IMR-90 (cell line): ENCODE results near the gene FBXL14. TPM values are rescaled to one million over a fixed set of nuclear protein-coding genes. Genes with fewer than 3 reads are reported as not detected.
A peak's percentile ranks its signal among the peaks of the same experiment; 100 is the strongest.

Experiments used
- ATAC-seq: fragments of 200-7000 bp; cut with Tn5 transposase; 2 replicates; pipeline ENCODE4 v1.9.1; 2020; ENCODE audit warnings: low read depth, mild to moderate bottlenecking, moderate library complexity
- BruUV-seq: library from RNA; stranded (reverse); fragments of 400-500 nt; replicated peaks from 2 replicates; lab custom pipeline; 2021; lab: Mats Ljungman, UMichigan
- CTCF ChIA-PET: fragments of 300-600 bp; formaldehyde crosslinking; extraction: SDS; loops from one replicate; lab custom pipeline; 2021; ENCODE audit warnings: antibody characterized with exemption; lab: Yijun Ruan, JAX
- POLR2A ChIA-PET: fragments of 300-600 bp; sonication (Branson Sonifier 250); formaldehyde crosslinking; loops from one replicate; lab custom pipeline; 2022; ENCODE audit warnings: antibody characterized with exemption; ENCODE audit not compliant: unreplicated experiment; lab: Charles Lee
- DNase-seq: peaks from one replicate; pipeline ENCODE4 v3.0.0; 2013
- H2AFZ ChIP-seq: replicated peaks from 2 replicates; pipeline ENCODE3; 2013; ENCODE audit warnings: low read length, mild to moderate bottlenecking; ENCODE audit not compliant: poor library complexity
- H2AK5ac ChIP-seq: 2 replicates; pipeline ENCODE4 v1.6.1; 2013; ENCODE audit warnings: low read depth, low read length, inconsistent platforms
- H2AK9ac ChIP-seq: replicated peaks from 2 replicates; pipeline ENCODE3; 2013; ENCODE audit warnings: mild to moderate bottlenecking, low read depth, low read length, moderate library complexity; ENCODE audit not compliant: poor library complexity
- H2BK120ac ChIP-seq: 2 replicates; pipeline ENCODE4 v1.6.1; 2013; ENCODE audit warnings: low read depth, low read length, inconsistent platforms
- H2BK15ac ChIP-seq: 3 replicates; pipeline ENCODE4 v1.6.1; 2013; ENCODE audit warnings: low read depth, low read length, inconsistent platforms
- H2BK20ac ChIP-seq: 2 replicates; pipeline ENCODE4 v1.6.1; 2013; ENCODE audit warnings: low read depth, mild to moderate bottlenecking, inconsistent platforms, low read length, moderate library complexity
- H2BK5ac ChIP-seq: 2 replicates; pipeline ENCODE4 v1.6.1; 2013; ENCODE audit warnings: mild to moderate bottlenecking, low read depth, low read length, inconsistent platforms; ENCODE audit not compliant: poor library complexity, severe bottlenecking
- H3K14ac ChIP-seq: replicated peaks from 2 replicates; pipeline ENCODE4 v1.6.1; 2013; ENCODE audit warnings: low read depth, low read length, inconsistent platforms
- H3K18ac ChIP-seq: 2 replicates; pipeline ENCODE4 v1.6.1; 2013; ENCODE audit warnings: low read depth, low read length, control low read depth
- H3K23ac ChIP-seq: 2 replicates; pipeline ENCODE4 v1.6.1; 2013; ENCODE audit warnings: low read depth, low read length, inconsistent platforms
- H3K27ac ChIP-seq: 2 replicates; pipeline ENCODE4 v1.5.1; 2013; ENCODE audit warnings: mild to moderate bottlenecking, control low read depth, low read length; ENCODE audit not compliant: insufficient read depth
- H3K27me3 ChIP-seq: 2 replicates; pipeline ENCODE4 v1.6.1; 2013; ENCODE audit warnings: low read length; ENCODE audit not compliant: control insufficient read depth, insufficient read depth
- H3K36me3 ChIP-seq: 2 replicates; pipeline ENCODE4 v1.6.1; 2013; ENCODE audit warnings: low read length, mixed read lengths; ENCODE audit not compliant: control insufficient read depth, insufficient read depth
- H3K4ac ChIP-seq: 2 replicates; pipeline ENCODE4 v1.6.1; 2013; ENCODE audit warnings: low read depth, low read length, inconsistent platforms
- H3K4me1 ChIP-seq: 2 replicates; pipeline ENCODE4 v1.6.1; 2013; ENCODE audit warnings: low read length, mixed read lengths; ENCODE audit not compliant: control insufficient read depth, insufficient read depth
- H3K4me2 ChIP-seq: 2 replicates; pipeline ENCODE4 v1.6.1; 2013; ENCODE audit warnings: low read depth, mild to moderate bottlenecking, control low read depth, low read length, moderate library complexity
- H3K4me3 ChIP-seq: 2 replicates; pipeline ENCODE4 v1.5.1; 2013; ENCODE audit warnings: low read depth, mild to moderate bottlenecking, control low read depth, low read length, moderate library complexity; ENCODE audit not compliant: insufficient read depth
- H3K56ac ChIP-seq: 2 replicates; pipeline ENCODE4 v1.6.1; 2013; ENCODE audit warnings: low read length, inconsistent platforms; ENCODE audit not compliant: insufficient read depth; ENCODE audit errors: extremely low read depth
- H3K79me1 ChIP-seq, 2 experiments: 2 replicates each; pipeline ENCODE4 v1.6.1; 2013; ENCODE audit warnings: low read length in 2 of 2, inconsistent platforms in 1 of 2, low read depth in 1 of 2
- H3K9ac ChIP-seq: 2 replicates; pipeline ENCODE4 v1.6.1; 2013; ENCODE audit warnings: low read depth, low read length, control low read depth
- H3K9me1 ChIP-seq: 2 replicates; pipeline ENCODE4 v1.6.1; 2013; ENCODE audit warnings: low read length, inconsistent platforms; ENCODE audit not compliant: insufficient read depth
- H3K9me3 ChIP-seq: 2 replicates; pipeline ENCODE4 v1.6.1; 2013; ENCODE audit warnings: low read length; ENCODE audit not compliant: control insufficient read depth, insufficient read depth
- H4K20me1 ChIP-seq: 2 replicates; pipeline ENCODE4 v1.6.1; 2013; ENCODE audit warnings: low read length, inconsistent platforms; ENCODE audit not compliant: insufficient read depth
- H4K5ac ChIP-seq: 2 replicates; pipeline ENCODE4 v1.6.1; 2013; ENCODE audit warnings: mild to moderate bottlenecking, low read depth, low read length, control low read depth
- H4K8ac ChIP-seq, 2 experiments: 2 replicates each; pipeline ENCODE4 v1.6.1; 2013; ENCODE audit warnings: low read depth in 2 of 2, low read length in 2 of 2, control low read depth in 1 of 2, inconsistent platforms in 1 of 2
- H4K91ac ChIP-seq: 2 replicates; pipeline ENCODE4 v1.6.1; 2013; ENCODE audit warnings: low read depth, low read length, inconsistent platforms; ENCODE audit not compliant: insufficient read depth
- MAZ ChIP-seq: IDR thresholded peaks from 2 replicates; pipeline ENCODE4 v1.6.1; 2012; ENCODE audit warnings: low read depth, mild to moderate bottlenecking, low read length, improper control_type of control experiment, moderate library complexity, borderline replicate concordance
- MXI1 ChIP-seq: IDR thresholded peaks from 2 replicates; pipeline ENCODE4 v1.6.1; 2012; ENCODE audit warnings: low read depth, mild to moderate bottlenecking, low read length, moderate library complexity, borderline replicate concordance
- WGBS, 2 experiments: methylation state at CpG; one replicate each; pipeline versions ENCODE4 v1.1.5 to v1.1.7; 2013; ENCODE audit warnings: missing lambda C conversion rate in 2 of 2; ENCODE audit not compliant: insufficient read length in 1 of 2; ENCODE audit errors: extremely low coverage in 2 of 2; 5-methylcytosine and 5-hydroxymethylcytosine counted together
- dilution Hi-C: fragments of 300-500 bp; cut with HindIII; formaldehyde crosslinking; loops from one replicate; pipeline ENCODE4 v1.14.3; 2018; ENCODE audit warnings: low sequenced_read_pairs; ENCODE audit not compliant: unreplicated experiment
- in situ Hi-C: fragments of 300-500 bp; cut with MboI; formaldehyde crosslinking; loops from 3 replicates; pipeline ENCODE4 v1.14.3; 2019; ENCODE audit warnings: low sequenced_read_pairs, inconsistent platforms, mixed read lengths
- intact Hi-C: fragments of 100-400 bp; cut with micrococcal nuclease; formaldehyde crosslinking; loops from 2 replicates; pipeline ENCODE4 v1.10.0; 2022
- polyA plus RNA-seq, 3 experiments: library from polyadenylated mRNA; depleted of rRNA; stranded (reverse); fragments of >200 nt; gene quantifications; 2 replicates each; pipeline ENCODE4 v1.2.3, GENCODE V29; 2012; ENCODE audit warnings: low replicate concordance in 1 of 3
- total RNA-seq: library from RNA; depleted of rRNA; stranded (reverse); fragments of >200 nt; gene quantifications from 2 replicates; pipeline ENCODE4 v1.2.3, GENCODE V29; 2012

FBXL14 gene
- total and polyA plus RNA-seq, 2 of the 4 experiments (the other 2 are of a cell fraction): 4.7 to 7.3 TPM

DNA sequence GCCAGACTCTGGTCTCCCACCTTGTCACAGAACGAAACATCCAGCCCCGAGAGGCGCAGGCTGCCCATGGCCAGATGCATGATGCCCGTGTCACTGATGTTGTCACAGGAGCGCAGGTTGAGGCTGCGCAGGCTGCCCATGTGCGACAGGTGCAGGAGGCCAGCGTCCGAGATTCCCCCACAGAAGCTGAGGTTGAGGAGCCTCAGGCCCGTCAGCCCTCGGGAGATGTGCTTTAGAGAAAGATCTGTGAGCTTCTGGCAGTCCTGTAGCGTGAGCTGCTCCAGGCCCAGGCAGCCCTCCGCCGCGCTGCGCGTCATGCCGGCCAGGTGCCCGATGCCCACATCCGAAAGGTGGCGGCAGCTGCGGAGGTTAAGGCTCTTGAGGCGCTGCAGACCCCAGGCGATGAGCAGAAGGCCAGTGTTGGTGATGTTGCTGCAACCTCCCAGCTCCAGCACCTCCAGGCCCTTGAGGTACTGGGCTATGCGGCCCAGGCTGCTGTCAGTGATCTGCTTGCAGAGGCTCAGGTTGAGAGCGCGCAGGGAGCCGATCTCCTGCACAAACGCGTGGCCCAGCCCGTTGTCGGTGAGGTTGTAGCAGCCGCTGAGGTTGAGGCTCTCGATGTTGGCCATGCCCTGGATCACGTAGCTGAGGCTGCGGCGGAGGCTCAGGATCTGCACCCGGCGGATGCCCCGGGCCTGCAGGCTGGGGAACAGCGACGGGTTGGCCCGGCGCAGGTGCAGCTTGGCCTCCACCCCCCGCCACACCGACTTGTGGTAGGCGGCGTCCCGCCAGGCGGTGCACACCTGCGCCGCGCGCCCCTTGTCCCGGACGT, 991 bp downstream of the FBXL14 start:
- peak overlapping the region; percentile 59 for H3K9ac ChIP-seq
- peak overlapping the region; percentile 78 for H2BK5ac ChIP-seq
- 5% methylated on average over 26 of the region's 56 CpGs; no CpG with 5 or more reads in 1 of the 2 experiments for WGBS, 2 experiments
- no peak overlapping the region for H3K18ac ChIP-seq
- H2AFZ ChIP-seq: peak overlapping the region; percentile 84
- peak; percentile 28; the same call in 1 of the 2 replicates for TF ChIP-seq MXI1
- TF ChIP-seq MAZ: no peak
- peak overlapping the region; percentile 17; the same call in 1 of the 2 replicates for H3K56ac ChIP-seq
- peak overlapping the region; percentile 5; the same call in 1 of the 2 replicates for H4K91ac ChIP-seq
- no peak overlapping the region for H2BK20ac ChIP-seq
- peak overlapping the region; percentile 80 for H3K4me2 ChIP-seq
- dilution Hi-C loops (no loop called here), intact Hi-C loops (no loop called here), in situ Hi-C loops (loop anchor here (25.0 kb wide), 1 partner anchor 681 kb away; no protein-coding TSS in a partner anchor)
- peaks cover 60% of the 10 kb centered on the region for H4K20me1 ChIP-seq
- H2BK15ac ChIP-seq: no peak overlapping the region
- peak overlapping the region; percentile 91 for H2AK9ac ChIP-seq
- peak overlapping the region; percentile 54 for H2AK5ac ChIP-seq
- CTCF ChIA-PET: interaction anchor here (1.5 kb wide), 1 partner anchor 475 kb away, joined by 4 read pairs; no protein-coding TSS in a partner anchor
- H3K4ac ChIP-seq: peak overlapping the region; percentile 63
- peak overlapping the region; percentile 42 for H3K27ac ChIP-seq
- no TSS peak for BruUV-seq
- POLR2A ChIA-PET: no interaction called here
- no peaks in the 10 kb centered on the region for H3K36me3 ChIP-seq
- H3K14ac ChIP-seq: peak overlapping the region; percentile 78; the same call in 1 of the 2 replicates
- H2BK120ac ChIP-seq: peak overlapping the region; percentile 17; the same call in 1 of the 2 replicates
- H3K23ac ChIP-seq: peak overlapping the region; percentile 77; the same call in 1 of the 2 replicates
- H3K9me3 ChIP-seq: no peaks in the 10 kb centered on the region
- H3K27me3 ChIP-seq: no peaks in the 10 kb centered on the region
- H4K5ac ChIP-seq: no peak overlapping the region; the same call in 1 of the 2 replicates
- H3K9me1 ChIP-seq: peaks cover 18% of the 10 kb centered on the region
- H3K4me3 ChIP-seq: peak overlapping the region; percentile 90
- peaks cover 23% of the 10 kb centered on the region for H3K4me1 ChIP-seq
- ATAC-seq: peak; percentile 2
- DNase-seq: no peak
- peaks cover 37 to 74% of the 10 kb centered on the region in 2 experiments for H3K79me1 ChIP-seq
- peak overlapping the region in 1 of 2 experiments; percentile 32; a peak in 1 of 4 replicates for H4K8ac ChIP-seq
